Measurements from ENCODE around the gene NOD2.

The NOD2 gene

DNA sequence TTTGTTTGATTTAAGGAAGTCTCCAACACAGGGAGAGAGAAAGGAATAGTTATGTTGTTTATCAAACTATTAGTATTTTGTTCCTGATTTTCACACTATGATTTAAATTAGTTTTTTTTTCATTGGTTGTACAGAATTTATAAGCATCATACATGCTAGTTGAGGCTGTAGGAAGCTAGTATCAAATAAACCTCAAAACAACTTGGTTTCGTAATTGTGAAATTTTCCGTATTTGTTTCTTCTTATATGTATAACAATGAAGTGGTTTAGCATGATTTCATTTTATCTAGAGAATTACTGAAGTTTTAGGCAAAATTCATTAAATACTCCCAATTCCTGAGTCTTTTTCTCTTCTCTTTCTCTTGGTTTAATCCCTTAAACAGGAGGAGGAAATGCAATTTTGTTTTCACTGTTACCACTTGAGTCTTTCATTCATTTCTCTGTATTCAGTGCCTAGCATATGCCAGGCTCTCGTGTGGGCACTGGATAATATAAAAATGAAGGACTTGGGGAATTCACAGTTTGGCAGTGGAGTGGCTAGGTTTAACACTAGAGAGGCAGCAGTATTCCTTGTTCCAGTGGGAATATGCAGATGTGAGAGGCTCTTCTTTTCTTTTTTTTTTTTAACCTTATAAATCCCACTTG lies 50.3 kb downstream of the NOD2 start:
- no peak for DNase-seq

DNA sequence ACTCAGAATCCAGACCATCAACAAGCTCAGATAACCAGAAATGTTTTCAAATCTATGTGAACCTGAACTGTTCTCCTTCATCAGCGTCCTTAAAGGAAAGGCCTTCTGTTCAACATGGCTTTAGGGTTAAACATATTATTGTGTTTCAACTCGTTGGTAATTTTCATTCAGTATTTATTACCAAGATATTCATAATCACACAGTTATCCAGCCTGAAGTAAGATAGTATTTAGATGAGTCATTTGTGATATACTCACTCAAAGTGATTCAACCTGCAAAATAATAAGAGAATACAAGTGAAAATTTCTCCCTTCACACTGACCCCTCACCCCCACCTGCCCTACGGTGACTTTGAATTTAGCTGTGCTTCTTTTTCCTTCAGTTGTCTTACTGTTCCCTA lies 51.5 kb downstream of the NOD2 start:
- DNase-seq, result no peak

DNA sequence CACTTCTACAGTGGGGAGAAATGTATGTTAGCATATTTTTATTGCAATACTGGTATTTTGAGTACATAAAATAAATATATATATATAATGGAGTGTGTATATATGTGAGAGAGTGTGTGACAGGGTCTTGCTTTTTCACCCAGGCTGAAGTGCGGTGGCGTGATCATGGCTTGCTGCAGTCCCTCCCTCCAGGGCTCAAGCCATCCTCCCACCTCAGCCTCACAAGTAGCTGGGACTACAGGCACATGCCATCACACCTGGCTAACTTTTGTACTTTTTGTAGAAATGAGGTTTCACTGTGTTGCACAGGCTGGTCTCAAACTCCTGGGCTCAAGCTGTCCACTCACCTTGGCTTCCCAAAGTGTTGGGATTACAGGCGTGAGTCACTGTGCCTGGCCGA lies 52.5 kb downstream of the NOD2 start:
- no peak for DNase-seq

DNA sequence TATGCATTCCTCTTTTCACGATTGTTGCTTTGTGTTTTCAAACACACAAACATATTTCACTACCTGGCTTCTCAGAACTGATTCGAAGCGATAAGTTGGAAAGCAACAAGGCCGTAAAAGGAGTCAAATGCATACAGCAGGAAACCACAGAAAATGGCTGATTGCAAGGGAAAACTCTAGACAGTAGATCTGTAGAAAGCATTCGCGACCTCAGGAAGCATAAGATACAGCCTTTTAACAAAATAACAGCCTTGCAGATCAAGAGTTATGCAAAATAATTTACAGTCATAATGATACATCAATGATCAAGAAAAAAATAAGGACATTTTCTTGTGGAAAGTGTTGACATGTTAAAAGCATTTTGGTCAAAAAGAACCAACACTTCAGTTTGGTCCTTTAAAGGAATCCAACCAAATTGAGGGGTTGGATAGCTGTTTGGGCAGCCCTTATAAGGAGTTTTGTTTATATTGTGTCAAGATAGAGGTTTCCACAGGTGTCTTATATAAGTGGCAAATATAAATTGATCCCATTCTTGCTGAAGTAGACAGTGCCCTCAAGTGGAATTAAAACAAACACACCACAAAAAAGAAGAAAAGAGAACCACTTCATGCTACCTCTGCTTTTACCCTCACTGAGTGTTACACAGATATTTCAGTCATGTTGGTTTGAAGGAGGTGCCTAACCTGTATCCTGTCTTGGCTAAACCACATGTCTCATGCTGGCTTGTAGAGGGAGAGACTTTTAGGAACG lies 54.0 kb downstream of the NOD2 start:
- DNase-seq, result no peak

- DNase-seq, result no peak
Measured at GRCh38 chr16:50751528-50751927, 58.1 kb downstream of the NOD2 start.

DNA sequence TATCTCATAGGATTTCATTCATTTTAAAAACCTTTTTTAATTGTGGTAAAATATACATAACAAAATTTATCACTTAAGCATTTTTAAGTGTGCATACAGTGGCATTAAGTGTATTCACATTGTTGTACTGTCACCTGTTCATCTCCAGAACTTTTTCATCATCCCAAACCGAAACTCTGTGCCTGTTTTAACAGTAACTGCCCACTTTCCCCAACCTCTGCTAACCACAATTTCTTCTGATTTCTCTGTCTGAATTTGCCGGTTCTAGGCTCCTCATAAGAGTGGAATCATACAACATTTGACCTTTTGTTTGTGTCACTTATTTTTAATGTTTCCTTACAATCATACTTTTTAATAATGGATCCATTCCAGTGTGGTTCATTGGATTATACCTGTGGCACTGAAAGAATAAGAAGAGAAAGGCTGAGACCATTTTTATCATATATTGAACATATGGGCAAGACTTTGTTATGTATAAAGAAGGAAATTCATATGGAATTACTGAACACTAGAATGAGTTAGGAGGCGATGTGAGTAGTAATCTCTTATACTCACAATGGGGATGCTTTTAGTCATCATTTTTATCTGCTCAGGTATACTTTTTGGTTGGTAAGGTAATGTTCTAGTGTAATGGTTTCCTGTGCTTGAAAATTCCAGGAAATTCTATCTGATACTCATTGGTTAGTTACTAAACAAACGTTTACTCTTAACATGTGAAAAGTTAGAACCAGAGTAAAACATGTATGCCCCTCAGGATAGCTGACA lies 59.2 kb downstream of the NOD2 start:
- no peak for DNase-seq

- DNase-seq, result no peak
Measured at GRCh38 chr16:50756473-50756872, 63.1 kb downstream of the NOD2 start.

- DNase-seq, result no peak
Measured at GRCh38 chr16:50761267-50761666, 67.9 kb downstream of the NOD2 start.

DNA sequence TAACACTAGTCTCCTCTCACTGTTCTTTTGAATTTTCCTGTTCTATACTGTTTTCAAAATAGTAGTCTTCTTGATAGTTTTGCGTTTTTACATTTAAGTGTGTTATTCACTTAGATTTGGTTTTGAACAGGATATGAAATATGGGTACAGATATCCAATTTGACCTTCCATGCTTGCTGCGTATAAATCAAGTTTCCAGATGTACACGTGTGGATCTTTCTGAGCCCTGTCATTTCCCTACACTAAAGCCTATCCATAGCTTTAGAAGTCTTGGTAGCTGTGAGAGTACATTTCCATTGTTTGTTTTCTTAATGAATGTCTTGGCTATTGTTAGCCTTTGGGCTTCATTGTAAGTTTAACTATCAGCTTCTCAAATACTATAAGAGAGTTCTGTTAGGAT lies 68.8 kb downstream of the NOD2 start:
- no peak for DNase-seq

DNA sequence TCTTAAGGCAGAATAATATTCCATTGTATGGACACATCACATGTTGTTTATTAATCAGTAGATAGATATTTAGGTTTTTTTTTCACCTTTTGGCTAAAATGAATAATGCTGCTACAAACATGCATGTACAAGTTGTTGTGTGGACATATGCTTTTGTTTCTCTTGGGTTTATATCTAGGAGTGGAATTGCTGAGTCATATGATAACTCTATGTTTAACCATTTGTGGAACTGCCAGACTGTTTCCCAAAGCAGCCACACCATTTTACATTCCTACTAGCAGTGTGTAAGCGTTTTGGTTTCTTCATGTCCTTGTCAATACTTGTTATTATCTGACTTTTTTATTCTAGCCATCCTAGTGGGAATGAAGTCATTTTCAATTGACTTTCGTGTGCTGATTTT lies 69.8 kb downstream of the NOD2 start:
- no peak for DNase-seq

- DNase-seq, result no peak
Measured at GRCh38 chr16:50765260-50765659, 71.9 kb downstream of the NOD2 start.

- no peak for DNase-seq
Measured at GRCh38 chr16:50765861-50766260, 72.5 kb downstream of the NOD2 start.

- no peak for DNase-seq
Measured at GRCh38 chr16:50767197-50767596, 73.8 kb downstream of the NOD2 start.

GRCh38 chr16:50771366-50771765 lies 78.0 kb downstream of the NOD2 start:
- no peak for DNase-seq

GRCh38 chr16:50774405-50774804 lies 81.0 kb downstream of the NOD2 start:
- no peak for DNase-seq

GRCh38 chr16:50774960-50775359 lies 81.6 kb downstream of the NOD2 start:
- no peak for DNase-seq

DNA sequence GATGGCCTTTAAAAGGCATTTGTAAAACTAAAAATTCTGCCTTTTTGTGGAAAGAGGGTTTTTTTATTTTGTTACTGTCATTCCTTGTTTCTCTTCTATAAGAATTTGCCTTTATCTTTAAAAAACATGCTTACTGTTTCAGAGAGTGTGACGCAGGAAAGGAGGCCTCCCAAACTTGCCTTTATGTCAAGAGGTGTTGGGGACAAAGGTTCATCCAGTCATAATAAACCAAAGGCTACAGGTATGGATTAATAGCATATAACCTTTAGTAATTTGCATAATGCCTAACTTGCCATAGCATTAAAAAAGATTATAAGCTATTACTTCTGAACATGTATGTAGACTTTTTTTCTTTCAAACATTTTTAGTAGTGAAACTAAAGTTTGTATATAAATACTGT lies 82.6 kb downstream of the NOD2 start:
- DNase-seq, result no peak

DNA sequence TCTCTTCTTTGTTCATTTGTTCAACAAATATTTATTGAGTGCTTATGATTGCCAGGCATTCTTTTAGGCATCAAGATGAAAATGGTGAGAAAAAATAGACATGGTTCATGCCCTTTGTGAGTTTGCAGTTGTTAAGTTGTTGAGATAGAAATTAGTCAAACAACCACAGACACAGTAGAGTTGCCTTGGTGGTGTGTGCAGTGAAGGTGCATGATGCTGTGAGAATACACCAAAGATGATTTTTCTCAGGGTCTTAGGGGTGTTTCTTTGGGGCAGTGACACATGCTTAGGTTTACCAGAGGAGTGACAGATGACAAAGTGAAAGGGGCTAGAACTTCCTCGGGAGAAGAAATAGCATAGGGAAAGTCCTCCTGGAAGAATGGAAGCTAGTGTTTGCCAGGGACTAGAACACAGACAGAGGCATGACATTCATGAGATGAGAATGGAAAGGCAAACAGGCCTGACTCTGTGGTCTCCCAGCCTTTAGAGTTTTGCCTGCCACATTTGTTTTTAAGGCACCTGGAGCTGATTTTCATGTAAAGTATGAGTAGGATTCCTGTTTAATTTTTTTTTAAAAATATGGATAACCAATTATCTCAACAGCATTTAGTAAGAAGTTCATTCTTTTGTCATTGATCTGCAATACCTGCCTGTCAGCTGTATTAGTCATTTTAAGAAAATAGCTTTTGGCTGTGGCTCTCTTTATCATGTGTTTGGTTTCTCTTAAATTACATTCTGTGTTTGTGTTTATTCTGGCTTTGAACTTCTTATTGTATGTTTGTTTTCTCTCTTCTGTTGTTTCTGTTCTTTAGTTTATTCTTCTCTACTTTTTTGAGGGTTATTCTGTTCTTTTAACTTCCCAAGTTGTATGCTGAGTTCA lies 85.1 kb downstream of the NOD2 start:
- no peak for DNase-seq

DNA sequence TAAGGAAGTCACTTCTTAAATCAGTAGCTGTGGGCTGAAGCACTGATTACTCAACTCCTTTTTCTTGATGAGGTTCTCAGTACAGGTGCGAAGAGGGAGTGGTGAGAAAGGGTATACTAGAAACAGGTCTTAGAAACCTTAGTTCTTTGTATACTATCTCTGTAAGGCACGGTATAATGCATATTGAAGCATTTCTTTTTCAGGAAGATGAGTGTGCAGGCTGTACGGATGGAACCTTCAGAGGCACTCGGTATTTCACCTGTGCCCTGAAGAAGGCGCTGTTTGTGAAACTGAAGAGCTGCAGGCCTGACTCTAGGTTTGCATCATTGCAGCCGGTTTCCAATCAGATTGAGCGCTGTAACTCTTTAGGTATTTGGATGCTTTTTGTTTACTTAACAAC lies 87.6 kb downstream of the NOD2 start:
- DNase-seq, result no peak

DNA sequence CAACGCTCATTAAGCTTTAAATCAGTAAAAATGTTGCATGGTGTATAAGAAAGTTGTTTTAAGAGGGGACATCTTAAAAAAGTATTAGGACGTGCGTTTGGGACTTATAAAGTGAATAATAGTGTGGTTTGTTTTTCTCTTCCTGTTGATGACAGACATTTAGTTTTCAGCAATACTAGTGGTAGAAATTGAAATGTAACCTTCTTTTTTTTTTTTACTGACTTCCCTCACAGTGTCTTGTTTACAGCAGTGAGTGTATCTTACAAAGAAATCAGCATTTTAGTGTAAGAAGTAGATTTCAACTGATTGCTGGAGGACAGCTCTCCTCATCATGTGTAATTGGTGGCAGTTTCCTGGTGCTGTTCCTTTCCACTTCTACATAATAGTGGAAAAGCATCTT lies 88.1 kb downstream of the NOD2 start:
- DNase-seq, result no peak

Measured in activated CD4-positive, alpha-beta T cell treated with anti-CD3 and anti-CD28 coated beads, Interleukin-2, amount 50 U/mL, for 4 hours (primary cell).